CD14-positive monocyte (primary cell): ENCODE data around the gene PAQR5. TPM values are rescaled to one million over a fixed set of nuclear protein-coding genes. Genes with fewer than 3 reads are reported as not detected.

Experiments
- DNase-seq, 3 donors: peaks; one replicate each; pipeline ENCODE4 v3.0.0-alpha.2; 2011 to 2022
- H2AFZ ChIP-seq: 2 replicates; pipeline ENCODE4 v1.6.0; 2012; ENCODE audit warnings: mild to moderate bottlenecking, low read depth, low read length, inconsistent platforms; ENCODE audit not compliant: insufficient read depth, poor library complexity, severe bottlenecking
- H3K27ac ChIP-seq, 2 donors: 1 replicate in 1 of 2; 2 replicates in 1 of 2; pipeline ENCODE4 v1.5.1; 2012 to 2013; ENCODE audit warnings: low read length in 2 of 2, control low read depth in 1 of 2, inconsistent platforms in 1 of 2, low read depth in 1 of 2, mild to moderate bottlenecking in 1 of 2
- H3K27me3 ChIP-seq, 2 donors: one replicate each; pipeline versions ENCODE4 v1.6.0 to v1.6.1; 2011 to 2013; ENCODE audit warnings: low read length in 2 of 2; ENCODE audit not compliant: control insufficient read depth in 2 of 2, insufficient read depth in 2 of 2
- H3K36me3 ChIP-seq, 2 donors: replicated peaks in 1 of 2; 1 replicate in 1 of 2; 2 replicates in 1 of 2; pipeline versions ENCODE4 v1.5.1 to v1.6.1; 2012 to 2013; ENCODE audit warnings: low read length in 2 of 2, control low read depth in 1 of 2, inconsistent platforms in 1 of 2, mild to moderate bottlenecking in 1 of 2; ENCODE audit not compliant: insufficient read depth in 2 of 2, control insufficient read depth in 1 of 2
- H3K4me1 ChIP-seq, 2 donors: 1 replicate in 1 of 2; 2 replicates in 1 of 2; pipeline versions ENCODE4 v1.5.1 to v1.6.1; 2012 to 2013; ENCODE audit warnings: low read length in 2 of 2, control low read depth in 1 of 2, inconsistent platforms in 1 of 2, mild to moderate bottlenecking in 1 of 2, moderate library complexity in 1 of 2; ENCODE audit not compliant: insufficient read depth in 2 of 2, control insufficient read depth in 1 of 2
- H3K4me2 ChIP-seq: replicated peaks from 2 replicates; pipeline ENCODE3; 2012; ENCODE audit warnings: low read length, moderate library complexity, mild to moderate bottlenecking; ENCODE audit not compliant: poor library complexity, severe bottlenecking; ENCODE audit errors: extremely low read depth
- H3K4me3 ChIP-seq, 3 experiments: fragments of 200-600 bp in 1 of 3; sonication (generic) in 1 of 3; replicated peaks in 1 of 3; 1 replicate in 2 of 3; 2 replicates in 1 of 3; pipeline ENCODE4 v1.5.1; 2011 to 2013; ENCODE audit warnings: low read length in 3 of 3, mild to moderate bottlenecking in 3 of 3, control low read depth in 2 of 3, low read depth in 2 of 3, inconsistent platforms in 1 of 3, moderate library complexity in 1 of 3
- H3K79me2 ChIP-seq: 2 replicates; pipeline ENCODE4 v1.6.0; 2012; ENCODE audit warnings: mild to moderate bottlenecking, control low read depth, inconsistent platforms, low read length, moderate library complexity; ENCODE audit not compliant: insufficient read depth
- H3K9ac ChIP-seq: 2 replicates; pipeline ENCODE4 v1.6.0; 2017; ENCODE audit warnings: low read length, mild to moderate bottlenecking; ENCODE audit not compliant: insufficient read depth, poor library complexity, severe bottlenecking
- H3K9me3 ChIP-seq, 2 donors: replicated peaks in 1 of 2; 1 replicate in 1 of 2; 2 replicates in 1 of 2; pipeline versions ENCODE4 v1.5.1 to v1.6.1; 2012 to 2013; ENCODE audit warnings: low read length in 2 of 2, control low read depth in 1 of 2; ENCODE audit not compliant: control insufficient read depth in 1 of 2, insufficient read depth in 1 of 2
- H4K20me1 ChIP-seq: 2 replicates; pipeline ENCODE4 v1.6.0; 2012; ENCODE audit warnings: mild to moderate bottlenecking, low read length, control low read depth, moderate library complexity; ENCODE audit not compliant: insufficient read depth
- H3K27ac Mint-ChIP-seq, 7 donors: one replicate each; pipeline ENCODE4 v1.8.0; 2020; ENCODE audit warnings: mild to moderate bottlenecking in 7 of 7, mixed read lengths in 7 of 7, moderate library complexity in 6 of 7, inconsistent platforms in 2 of 7
- H3K27me3 Mint-ChIP-seq, 3 donors: one replicate each; pipeline ENCODE4 v1.8.0; 2021 to 2022; ENCODE audit warnings: low read depth in 3 of 3, mild to moderate bottlenecking in 3 of 3, mixed read lengths in 3 of 3, moderate library complexity in 3 of 3, inconsistent platforms in 1 of 3
- H3K36me3 Mint-ChIP-seq, 2 donors: one replicate each; pipeline ENCODE4 v1.8.0; 2020; ENCODE audit warnings: mixed read lengths in 2 of 2, inconsistent platforms in 1 of 2, mild to moderate bottlenecking in 1 of 2
- H3K4me1 Mint-ChIP-seq: one replicate; pipeline ENCODE4 v1.8.0; 2020; ENCODE audit warnings: mild to moderate bottlenecking, mixed read lengths
- H3K4me3 Mint-ChIP-seq, 2 donors: one replicate each; pipeline ENCODE4 v1.8.0; 2020; ENCODE audit warnings: mild to moderate bottlenecking in 2 of 2, mixed read lengths in 2 of 2, moderate library complexity in 1 of 2
- H3K9me3 Mint-ChIP-seq, 7 donors: one replicate each; pipeline ENCODE4 v1.8.0; 2020 to 2022; ENCODE audit warnings: mixed read lengths in 7 of 7, mild to moderate bottlenecking in 6 of 7, moderate library complexity in 6 of 7, inconsistent platforms in 2 of 7
- WGBS: methylation state at CpG from one replicate; pipeline ENCODE4 v1.1.5; 2013; ENCODE audit warnings: missing lambda C conversion rate; ENCODE audit not compliant: insufficient coverage; 5-methylcytosine and 5-hydroxymethylcytosine counted together
- intact Hi-C, 2 donors: fragments of 100-400 bp; cut with micrococcal nuclease; formaldehyde crosslinking; loops; one replicate each; pipeline versions ENCODE4 v1.15.0 to v1.15.1; 2023
- polyA plus RNA-seq, 3 donors: library from polyadenylated mRNA; depleted of rRNA in 1 of 3; unstranded in 2 of 3; stranded (reverse) in 1 of 3; fragments of 300-500 nt in 2 of 3; fragments of >200 nt in 1 of 3; fragmentation: Illumina TruSeq in 2 of 3; gene quantifications; 1 replicate in 2 of 3; 2 replicates in 1 of 3; pipeline ENCODE4 v1.2.3, GENCODE V29; 2012 to 2021
- TF ChIP-seq, protein P1 (sequence below): fragments of 200-600 bp; IDR thresholded peaks from one replicate; pipeline ENCODE4 v1.8.0; 2022; ENCODE audit warnings: antibody characterized with exemption, mild to moderate bottlenecking

The PAQR5 gene
- polyA plus RNA-seq, 3 donors, result not detected

DNA sequence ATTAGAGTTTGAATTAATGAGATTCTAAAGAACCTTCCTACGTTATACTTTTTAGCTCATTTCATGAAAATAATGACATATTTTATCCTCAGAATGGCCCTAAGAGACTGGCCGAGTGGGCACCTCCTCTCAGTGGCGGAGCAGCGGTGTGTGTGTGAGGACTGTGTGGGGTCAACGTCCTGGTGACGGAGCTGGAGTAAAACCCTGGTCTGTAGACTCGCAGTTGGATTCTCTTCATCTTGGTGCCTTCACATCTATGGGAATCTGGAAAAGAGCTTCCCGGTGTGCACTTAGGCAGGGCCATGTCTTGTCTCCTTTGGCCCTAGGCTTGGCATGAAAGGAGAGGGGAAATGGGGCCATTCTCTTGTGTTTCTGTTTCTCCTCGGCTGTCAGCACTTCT, 21.4 kb upstream of the PAQR5 start:
- no peak overlapping the region for H3K4me2 ChIP-seq
- Mint-ChIP-seq H3K4me1 (no peaks in the 10 kb centered on the region), H3K9me3 (peaks cover 0 to 2% (median 0%) of the 10 kb centered on the region in 7 donors), H3K27ac (no peak overlapping the region), H3K4me3 (no peak overlapping the region), H3K36me3 (peaks cover 0 to 1% of the 10 kb centered on the region in 2 donors), H3K27me3 (peaks cover 0 to 8% (median 5%) of the 10 kb centered on the region in 3 donors)
- H3K9me3 ChIP-seq, result no peaks in the 10 kb centered on the region
- H3K27me3 ChIP-seq, result no peaks in the 10 kb centered on the region
- intact Hi-C loops, result no loop called here
- no peak for DNase-seq
- no peaks in the 10 kb centered on the region for H3K36me3 ChIP-seq
- H3K4me3 ChIP-seq, result no peak overlapping the region
- no peak overlapping the region for H3K27ac ChIP-seq
- H3K4me1 ChIP-seq, result no peaks in the 10 kb centered on the region
- H2AFZ ChIP-seq, result no peak overlapping the region
- TF ChIP-seq, protein P1, sequence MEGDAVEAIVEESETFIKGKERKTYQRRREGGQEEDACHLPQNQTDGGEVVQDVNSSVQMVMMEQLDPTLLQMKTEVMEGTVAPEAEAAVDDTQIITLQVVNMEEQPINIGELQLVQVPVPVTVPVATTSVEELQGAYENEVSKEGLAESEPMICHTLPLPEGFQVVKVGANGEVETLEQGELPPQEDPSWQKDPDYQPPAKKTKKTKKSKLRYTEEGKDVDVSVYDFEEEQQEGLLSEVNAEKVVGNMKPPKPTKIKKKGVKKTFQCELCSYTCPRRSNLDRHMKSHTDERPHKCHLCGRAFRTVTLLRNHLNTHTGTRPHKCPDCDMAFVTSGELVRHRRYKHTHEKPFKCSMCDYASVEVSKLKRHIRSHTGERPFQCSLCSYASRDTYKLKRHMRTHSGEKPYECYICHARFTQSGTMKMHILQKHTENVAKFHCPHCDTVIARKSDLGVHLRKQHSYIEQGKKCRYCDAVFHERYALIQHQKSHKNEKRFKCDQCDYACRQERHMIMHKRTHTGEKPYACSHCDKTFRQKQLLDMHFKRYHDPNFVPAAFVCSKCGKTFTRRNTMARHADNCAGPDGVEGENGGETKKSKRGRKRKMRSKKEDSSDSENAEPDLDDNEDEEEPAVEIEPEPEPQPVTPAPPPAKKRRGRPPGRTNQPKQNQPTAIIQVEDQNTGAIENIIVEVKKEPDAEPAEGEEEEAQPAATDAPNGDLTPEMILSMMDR, result no peak
- no peaks in the 10 kb centered on the region for H3K79me2 ChIP-seq
- H4K20me1 ChIP-seq, result no peaks in the 10 kb centered on the region
- WGBS, result 93% methylated on average over 7 of the region's 9 CpGs
- no peak overlapping the region for H3K9ac ChIP-seq

DNA sequence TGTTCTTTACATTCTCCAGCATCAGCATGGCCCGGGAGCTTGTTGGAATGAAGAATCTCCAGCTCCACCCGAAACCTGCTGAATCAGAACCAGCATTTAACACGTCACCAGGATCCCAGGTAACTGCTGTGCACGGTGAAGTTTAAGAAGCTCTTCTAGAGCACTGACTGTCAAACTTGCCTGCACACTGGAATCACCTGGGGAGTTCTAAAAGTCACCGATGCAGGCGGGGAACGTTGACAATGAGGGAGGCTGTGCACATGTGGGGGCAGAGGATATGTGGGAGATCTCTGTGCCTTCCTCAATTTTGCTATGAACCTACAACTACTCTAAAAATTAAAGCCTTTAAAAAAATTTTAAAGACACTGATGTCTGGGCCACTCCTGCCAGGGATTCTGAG, 19.1 kb upstream of the PAQR5 start:
- DNase-seq, result no peak
- Mint-ChIP-seq H3K9me3 (peaks cover 0 to 2% (median 0%) of the 10 kb centered on the region in 7 donors), H3K4me3 (no peak overlapping the region), H3K36me3 (no peaks in the 10 kb centered on the region), H3K27ac (no peak overlapping the region), H3K4me1 (no peaks in the 10 kb centered on the region), H3K27me3 (peaks cover 2 to 8% (median 6%) of the 10 kb centered on the region in 3 donors)
- WGBS, result 89% methylated on average over 4 of the region's 7 CpGs
- TF ChIP-seq, protein P1, result no peak
- Histone ChIP-seq H3K4me2 (no peak overlapping the region), H3K9me3 (no peaks in the 10 kb centered on the region), H2AFZ (no peak overlapping the region), H3K36me3 (no peaks in the 10 kb centered on the region), H3K79me2 (no peaks in the 10 kb centered on the region), H4K20me1 (no peaks in the 10 kb centered on the region), H3K4me3 (no peak overlapping the region), H3K27ac (no peak overlapping the region), H3K9ac (no peak overlapping the region), H3K27me3 (no peaks in the 10 kb centered on the region), H3K4me1 (no peaks in the 10 kb centered on the region)
- intact Hi-C loops, result no loop called here
